HepG2 (cell line): Measurements from ENCODE around the gene CNNM2.

Experiments
- CBX2 ChIP-seq, 2 experiments: fragments of 200-600 bp in 1 of 2; sonication (generic); formaldehyde crosslinking in 1 of 2; IDR thresholded peaks; 2 replicates each; pipeline versions ENCODE4 v1.7.0 to v1.8.1; 2018 to 2022; ENCODE audit warnings: low read depth in 2 of 2, low read length in 1 of 2, mild to moderate bottlenecking in 1 of 2, missing genetic modification reagents in 1 of 2
- CEBPB ChIP-seq: IDR thresholded peaks from 2 replicates; pipeline ENCODE4 v1.6.1; 2011; ENCODE audit warnings: low read depth, low read length, improper control_type of control experiment, borderline replicate concordance
- MAFG ChIP-seq: sonication (generic); formaldehyde crosslinking; IDR thresholded peaks from 2 replicates; pipeline ENCODE4 v1.5.1; 2020; ENCODE audit warnings: mild to moderate bottlenecking, missing genetic modification reagents
- MTA3 ChIP-seq: sonication (generic); formaldehyde crosslinking; IDR thresholded peaks from 2 replicates; pipeline ENCODE4 v1.4.0; 2020; ENCODE audit warnings: missing genetic modification reagents
- MXI1 ChIP-seq: IDR thresholded peaks from 3 replicates; pipeline ENCODE4 v1.6.1; 2012; ENCODE audit warnings: low read depth, low read length, inconsistent platforms, borderline replicate concordance
- POLR2AphosphoS5 ChIP-seq: IDR thresholded peaks from 2 replicates; pipeline ENCODE4 v1.6.1; 2012; ENCODE audit warnings: low read depth, low read length
- SKI ChIP-seq: fragments of 450-650 bp; IDR thresholded peaks from one replicate; pipeline ENCODE4 v1.6.1; 2018; ENCODE audit warnings: mild to moderate bottlenecking; ENCODE audit not compliant: partially characterized antibody
- SOX6 ChIP-seq, 2 experiments: fragments of 450-650 bp in 1 of 2; sonication (generic) in 1 of 2; formaldehyde crosslinking in 1 of 2; IDR thresholded peaks; 2 replicates each; pipeline versions ENCODE4 v1.4.0 to v1.6.1; 2017 to 2020; ENCODE audit warnings: antibody characterized with exemption in 1 of 2, mild to moderate bottlenecking in 1 of 2, missing genetic modification reagents in 1 of 2
- TF ChIP-seq, protein P1 (sequence below): sonication (generic); formaldehyde crosslinking; IDR thresholded peaks from 2 replicates; pipeline ENCODE4 v1.5.0; 2020; ENCODE audit warnings: mild to moderate bottlenecking, missing genetic modification reagents, moderate library complexity

DNA sequence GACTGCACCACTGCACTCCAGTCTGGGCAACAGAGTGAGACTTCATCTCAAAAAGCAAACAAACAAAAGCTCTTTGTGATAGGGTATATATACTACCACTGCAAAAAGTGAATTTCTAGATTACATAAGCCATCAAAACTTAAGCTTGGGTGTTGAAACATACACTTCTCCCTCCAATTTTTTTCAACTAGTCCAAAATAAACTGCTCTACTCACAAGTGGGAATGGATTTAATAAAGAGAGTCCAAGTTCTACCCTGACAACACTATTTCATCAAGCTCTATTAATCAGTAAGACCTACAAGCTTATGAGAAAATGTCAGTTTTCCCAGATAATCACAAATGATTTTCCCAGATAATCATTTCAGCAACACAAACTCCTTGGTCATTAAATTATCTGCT is 192.3 kb downstream of the CNNM2 start:
- TF ChIP-seq CBX2 (IDR thresholded peaks at IDR 0.05; ENCODE audit: low read depth, low read length) (no peak), CBX2 (CRISPR knock-in tag; IDR thresholded peaks at IDR 0.05; ENCODE audit: low read depth) (no peak), MXI1 (no peak), SOX6 (IDR thresholded peaks at IDR 0.05) (no peak), SOX6 (CRISPR knock-in tag; IDR thresholded peaks at IDR 0.05) (no peak), SKI (no peak), POLR2AphosphoS5 (no peak), MAFG (no peak), CEBPB (no peak), MTA3 (no peak)
- TF ChIP-seq, protein P1, sequence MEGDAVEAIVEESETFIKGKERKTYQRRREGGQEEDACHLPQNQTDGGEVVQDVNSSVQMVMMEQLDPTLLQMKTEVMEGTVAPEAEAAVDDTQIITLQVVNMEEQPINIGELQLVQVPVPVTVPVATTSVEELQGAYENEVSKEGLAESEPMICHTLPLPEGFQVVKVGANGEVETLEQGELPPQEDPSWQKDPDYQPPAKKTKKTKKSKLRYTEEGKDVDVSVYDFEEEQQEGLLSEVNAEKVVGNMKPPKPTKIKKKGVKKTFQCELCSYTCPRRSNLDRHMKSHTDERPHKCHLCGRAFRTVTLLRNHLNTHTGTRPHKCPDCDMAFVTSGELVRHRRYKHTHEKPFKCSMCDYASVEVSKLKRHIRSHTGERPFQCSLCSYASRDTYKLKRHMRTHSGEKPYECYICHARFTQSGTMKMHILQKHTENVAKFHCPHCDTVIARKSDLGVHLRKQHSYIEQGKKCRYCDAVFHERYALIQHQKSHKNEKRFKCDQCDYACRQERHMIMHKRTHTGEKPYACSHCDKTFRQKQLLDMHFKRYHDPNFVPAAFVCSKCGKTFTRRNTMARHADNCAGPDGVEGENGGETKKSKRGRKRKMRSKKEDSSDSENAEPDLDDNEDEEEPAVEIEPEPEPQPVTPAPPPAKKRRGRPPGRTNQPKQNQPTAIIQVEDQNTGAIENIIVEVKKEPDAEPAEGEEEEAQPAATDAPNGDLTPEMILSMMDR (CRISPR knock-in tag): no peak
